ENCODE measurements around the gene CLIC4. TPM values are rescaled to one million over a fixed set of nuclear protein-coding genes. Genes with fewer than 3 reads are reported as not detected.

CLIC4 gene
- total and polyA plus RNA-seq, 2 experiments from 2014 or later = 92.5 to 308 TPM

DNA sequence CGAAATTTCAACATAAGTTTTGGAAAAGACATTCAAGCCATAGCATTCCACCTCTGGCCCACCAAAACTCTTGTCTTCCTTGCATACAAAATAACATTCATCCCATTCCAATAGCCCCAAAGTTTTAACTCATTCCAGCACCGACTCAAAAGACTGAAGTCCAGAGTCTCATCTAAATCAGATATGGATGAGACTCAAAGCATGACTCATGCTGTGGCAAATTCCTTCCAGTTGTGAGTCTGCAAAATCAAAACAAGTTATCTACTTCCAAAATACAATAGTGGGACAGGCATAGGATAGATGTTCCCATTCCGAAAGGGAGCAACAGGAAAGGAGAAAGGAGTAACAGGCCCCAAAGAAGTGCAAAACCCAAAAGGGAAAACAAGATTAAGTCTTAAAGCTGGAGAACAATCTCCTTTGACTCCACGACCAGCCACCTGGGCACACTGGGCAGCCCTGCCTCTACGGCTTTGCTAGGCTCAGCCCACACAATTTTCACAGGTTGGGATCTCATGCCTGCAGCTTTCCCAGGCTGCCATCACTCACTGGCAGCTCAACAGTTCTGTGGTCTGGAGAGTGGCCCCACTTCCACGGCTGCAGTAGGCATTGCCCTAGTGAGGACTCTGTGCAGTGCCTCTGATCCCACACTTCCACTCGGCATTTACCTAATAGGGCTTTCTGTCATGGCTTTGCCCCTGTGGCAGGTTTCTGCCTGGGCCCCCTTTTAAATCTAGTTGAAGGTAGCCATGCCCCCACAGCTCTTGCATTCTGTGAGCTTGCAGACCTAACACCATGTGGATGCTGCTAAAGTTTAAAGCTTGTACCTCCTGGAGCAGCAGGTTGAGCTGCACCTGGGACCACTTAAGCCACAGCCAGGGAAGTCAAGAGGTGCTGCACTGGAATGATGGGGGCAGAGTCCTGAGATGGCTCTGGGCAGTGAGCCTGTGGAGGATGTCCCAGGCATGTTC is 133.8 kb downstream of the CLIC4 start (continued):
- TF ChIP-seq, protein P1, sequence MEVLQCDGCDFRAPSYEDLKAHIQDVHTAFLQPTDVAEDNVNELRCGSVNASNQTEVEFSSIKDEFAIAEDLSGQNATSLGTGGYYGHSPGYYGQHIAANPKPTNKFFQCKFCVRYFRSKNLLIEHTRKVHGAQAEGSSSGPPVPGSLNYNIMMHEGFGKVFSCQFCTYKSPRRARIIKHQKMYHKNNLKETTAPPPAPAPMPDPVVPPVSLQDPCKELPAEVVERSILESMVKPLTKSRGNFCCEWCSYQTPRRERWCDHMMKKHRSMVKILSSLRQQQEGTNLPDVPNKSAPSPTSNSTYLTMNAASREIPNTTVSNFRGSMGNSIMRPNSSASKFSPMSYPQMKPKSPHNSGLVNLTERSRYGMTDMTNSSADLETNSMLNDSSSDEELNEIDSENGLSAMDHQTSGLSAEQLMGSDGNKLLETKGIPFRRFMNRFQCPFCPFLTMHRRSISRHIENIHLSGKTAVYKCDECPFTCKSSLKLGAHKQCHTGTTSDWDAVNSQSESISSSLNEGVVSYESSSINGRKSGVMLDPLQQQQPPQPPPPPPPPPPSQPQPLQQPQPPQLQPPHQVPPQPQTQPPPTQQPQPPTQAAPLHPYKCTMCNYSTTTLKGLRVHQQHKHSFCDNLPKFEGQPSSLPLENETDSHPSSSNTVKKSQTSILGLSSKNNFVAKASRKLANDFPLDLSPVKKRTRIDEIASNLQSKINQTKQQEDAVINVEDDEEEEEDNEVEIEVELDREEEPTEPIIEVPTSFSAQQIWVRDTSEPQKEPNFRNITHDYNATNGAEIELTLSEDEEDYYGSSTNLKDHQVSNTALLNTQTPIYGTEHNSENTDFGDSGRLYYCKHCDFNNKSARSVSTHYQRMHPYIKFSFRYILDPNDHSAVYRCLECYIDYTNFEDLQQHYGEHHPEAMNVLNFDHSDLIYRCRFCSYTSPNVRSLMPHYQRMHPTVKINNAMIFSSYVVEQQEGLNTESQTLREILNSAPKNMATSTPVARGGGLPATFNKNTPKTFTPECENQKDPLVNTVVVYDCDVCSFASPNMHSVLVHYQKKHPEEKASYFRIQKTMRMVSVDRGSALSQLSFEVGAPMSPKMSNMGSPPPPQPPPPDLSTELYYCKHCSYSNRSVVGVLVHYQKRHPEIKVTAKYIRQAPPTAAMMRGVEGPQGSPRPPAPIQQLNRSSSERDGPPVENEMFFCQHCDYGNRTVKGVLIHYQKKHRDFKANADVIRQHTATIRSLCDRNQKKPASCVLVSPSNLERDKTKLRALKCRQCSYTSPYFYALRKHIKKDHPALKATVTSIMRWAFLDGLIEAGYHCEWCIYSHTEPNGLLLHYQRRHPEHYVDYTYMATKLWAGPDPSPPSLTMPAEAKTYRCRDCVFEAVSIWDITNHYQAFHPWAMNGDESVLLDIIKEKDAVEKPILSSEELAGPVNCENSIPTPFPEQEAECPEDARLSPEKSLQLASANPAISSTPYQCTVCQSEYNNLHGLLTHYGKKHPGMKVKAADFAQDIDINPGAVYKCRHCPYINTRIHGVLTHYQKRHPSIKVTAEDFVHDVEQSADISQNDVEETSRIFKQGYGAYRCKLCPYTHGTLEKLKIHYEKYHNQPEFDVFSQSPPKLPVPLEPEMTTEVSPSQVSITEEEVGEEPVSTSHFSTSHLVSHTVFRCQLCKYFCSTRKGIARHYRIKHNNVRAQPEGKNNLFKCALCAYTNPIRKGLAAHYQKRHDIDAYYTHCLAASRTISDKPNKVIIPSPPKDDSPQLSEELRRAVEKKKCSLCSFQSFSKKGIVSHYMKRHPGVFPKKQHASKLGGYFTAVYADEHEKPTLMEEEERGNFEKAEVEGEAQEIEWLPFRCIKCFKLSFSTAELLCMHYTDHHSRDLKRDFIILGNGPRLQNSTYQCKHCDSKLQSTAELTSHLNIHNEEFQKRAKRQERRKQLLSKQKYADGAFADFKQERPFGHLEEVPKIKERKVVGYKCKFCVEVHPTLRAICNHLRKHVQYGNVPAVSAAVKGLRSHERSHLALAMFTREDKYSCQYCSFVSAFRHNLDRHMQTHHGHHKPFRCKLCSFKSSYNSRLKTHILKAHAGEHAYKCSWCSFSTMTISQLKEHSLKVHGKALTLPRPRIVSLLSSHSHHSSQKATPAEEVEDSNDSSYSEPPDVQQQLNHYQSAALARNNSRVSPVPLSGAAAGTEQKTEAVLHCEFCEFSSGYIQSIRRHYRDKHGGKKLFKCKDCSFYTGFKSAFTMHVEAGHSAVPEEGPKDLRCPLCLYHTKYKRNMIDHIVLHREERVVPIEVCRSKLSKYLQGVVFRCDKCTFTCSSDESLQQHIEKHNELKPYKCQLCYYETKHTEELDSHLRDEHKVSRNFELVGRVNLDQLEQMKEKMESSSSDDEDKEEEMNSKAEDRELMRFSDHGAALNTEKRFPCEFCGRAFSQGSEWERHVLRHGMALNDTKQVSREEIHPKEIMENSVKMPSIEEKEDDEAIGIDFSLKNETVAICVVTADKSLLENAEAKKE (CRISPR knock-in tag; IDR thresholded peaks at IDR 0.05) = no peak
- TF ChIP-seq JUNB (IDR thresholded peaks at IDR 0.05; ENCODE audit: unreplicated experiment) (no peak), STAT1 (IDR thresholded peaks at IDR 0.05; ENCODE audit: unreplicated experiment) (no peak)

DNA sequence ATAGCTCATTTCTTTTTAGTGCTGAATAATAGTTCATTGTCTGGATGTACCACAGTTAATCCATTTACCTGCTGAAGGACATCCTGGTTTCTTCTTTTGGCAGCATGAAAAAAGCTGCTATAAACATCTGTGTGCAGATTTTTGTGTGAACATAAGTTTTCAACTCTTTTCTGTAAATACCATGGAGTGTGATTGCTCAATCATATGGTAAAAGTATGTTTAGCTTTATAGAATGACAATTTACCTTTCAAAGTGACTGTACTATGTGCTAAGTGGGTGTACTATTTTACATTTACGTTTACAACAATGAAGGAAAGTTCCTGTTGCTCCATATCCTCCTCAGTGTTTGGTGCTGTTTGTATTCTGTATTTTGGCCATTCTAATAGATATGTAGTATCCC is 135.8 kb downstream of the CLIC4 start:
- Histone ChIP-seq H3K79me2 (replicated peaks; ENCODE audit: insufficient read depth) (no peaks in the 10 kb centered on the region), H2AFZ (no peak overlapping the region), H4K20me1 (replicated peaks; ENCODE audit: insufficient read depth) (no peaks in the 10 kb centered on the region), H3K27me3 (ENCODE audit: insufficient read depth) (no peaks in the 10 kb centered on the region), H3F3A (replicated peaks; ENCODE audit: low read depth) (no peaks in the 10 kb centered on the region), H3K4me3 (no peak overlapping the region), H3K4me1 (ENCODE audit: insufficient read depth) (no peaks in the 10 kb centered on the region), H3K4me2 (no peak overlapping the region), H3K36me3 (ENCODE audit: insufficient read depth) (no peaks in the 10 kb centered on the region), H3K27ac (ENCODE audit: low read depth) (no peak overlapping the region), H3K9me2 (ENCODE audit: insufficient read depth) (no peaks in the 10 kb centered on the region)
- peaks cover 4% of the 10 kb centered on the region for H3K27me3 Mint-ChIP-seq (ENCODE audit: insufficient read depth, low read depth, poor library complexity)
- TF ChIP-seq, protein P2, sequence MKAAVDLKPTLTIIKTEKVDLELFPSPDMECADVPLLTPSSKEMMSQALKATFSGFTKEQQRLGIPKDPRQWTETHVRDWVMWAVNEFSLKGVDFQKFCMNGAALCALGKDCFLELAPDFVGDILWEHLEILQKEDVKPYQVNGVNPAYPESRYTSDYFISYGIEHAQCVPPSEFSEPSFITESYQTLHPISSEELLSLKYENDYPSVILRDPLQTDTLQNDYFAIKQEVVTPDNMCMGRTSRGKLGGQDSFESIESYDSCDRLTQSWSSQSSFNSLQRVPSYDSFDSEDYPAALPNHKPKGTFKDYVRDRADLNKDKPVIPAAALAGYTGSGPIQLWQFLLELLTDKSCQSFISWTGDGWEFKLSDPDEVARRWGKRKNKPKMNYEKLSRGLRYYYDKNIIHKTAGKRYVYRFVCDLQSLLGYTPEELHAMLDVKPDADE (IDR thresholded peaks at IDR 0.05) = no peak
- no peak for TF ChIP-seq ZNF114 (CRISPR knock-in tag; IDR thresholded peaks at IDR 0.05)
- no peak for TF ChIP-seq CREB1 (CRISPR knock-in tag; IDR thresholded peaks at IDR 0.05; ENCODE audit: low read depth)
- TF ChIP-seq ZNF331 (CRISPR knock-in tag; IDR thresholded peaks at IDR 0.05; ENCODE audit: low read depth) = no peak
- no peak for TF ChIP-seq NANOG (IDR thresholded peaks at IDR 0.05; ENCODE audit: borderline replicate concordance)
- ATAC-seq (no peak), DNase-seq (ENCODE audit: low spot score) (no peak)
- no peak overlapping the region for H3K27ac Mint-ChIP-seq
- 0 out of 3 replicates have a peak, but pooled peaks cover 2% of the 10 kb centered on the region for H3K9me3 Mint-ChIP-seq
- no peaks in the 10 kb centered on the region for H3K36me3 Mint-ChIP-seq (ENCODE audit: low read depth)
- H3K4me1 Mint-ChIP-seq = no peaks in the 10 kb centered on the region; the same call in 1 of the 3 replicates
- no peak overlapping the region for H3K4me3 Mint-ChIP-seq

All from GM23338 (cell line).